Upper lobe of left lung (tissue), 4 donors: ENCODE data around the gene NUP85.

Source experiments
- CTCF ChIP-seq, 6 experiments: fragments of 450-650 bp in 4 of 6; fragments of 200-600 bp in 2 of 6; sonication (generic) in 2 of 6; IDR thresholded peaks; one replicate each; pipeline ENCODE4 v1.5.1; 2016 to 2019; ENCODE audit warnings: antibody characterized with exemption in 6 of 6
- POLR2A ChIP-seq, 4 donors: fragments of 450-650 bp; IDR thresholded peaks; one replicate each; pipeline ENCODE4 v1.5.1; 2016 to 2017; ENCODE audit warnings: antibody characterized with exemption in 4 of 4, mild to moderate bottlenecking in 2 of 4
- POLR2AphosphoS5 ChIP-seq, 2 donors: sonication (generic); formaldehyde crosslinking; IDR thresholded peaks; one replicate each; pipeline ENCODE4 v1.5.1; 2017; ENCODE audit warnings: antibody characterized with exemption in 2 of 2

DNA sequence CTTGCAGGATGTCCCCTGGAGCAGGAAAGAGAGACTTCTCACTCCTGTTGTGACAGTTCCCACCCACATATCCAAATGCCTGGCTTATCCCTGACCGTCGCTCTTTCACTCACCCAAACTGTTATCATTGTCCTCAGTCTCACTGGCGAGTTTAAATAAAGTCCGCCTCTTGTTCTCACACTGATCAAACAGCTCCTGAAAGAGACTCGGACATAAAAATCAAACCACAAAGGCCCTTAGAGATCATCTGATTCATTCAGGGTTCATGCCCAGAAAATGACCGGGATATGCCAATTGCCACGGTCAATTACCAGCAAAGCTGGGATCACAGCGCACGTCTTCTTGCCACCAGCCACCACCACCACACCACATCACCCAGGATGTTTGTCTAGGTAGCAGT is 36.0 kb downstream of the NUP85 start:
- TF ChIP-seq POLR2A (IDR thresholded peaks at IDR 0.05) (no peak), CTCF (IDR thresholded peaks at IDR 0.05) (no peak), POLR2AphosphoS5 (IDR thresholded peaks at IDR 0.05) (no peak)
